HEK293T (cell line): Measurements from ENCODE around the gene PCP4L1.
"Not testable (repeated sequence)": the region's sequence is repeated elsewhere in the genome, so short reads cannot be mapped to it uniquely, and the experiment has no call there.

ENCODE experiments used
- ARNT ChIP-seq: fragments of 450-650 bp; IDR thresholded peaks from 2 replicates; pipeline ENCODE4 v1.6.1; 2017; ENCODE audit warnings: mild to moderate bottlenecking
- ELF4 ChIP-seq: fragments of 450-650 bp; IDR thresholded peaks from 2 replicates; pipeline ENCODE4 v1.6.1; 2017; ENCODE audit warnings: antibody characterized with exemption
- FOXA1 ChIP-seq: fragments of 450-650 bp; IDR thresholded peaks from 2 replicates; pipeline ENCODE4 v1.6.1; 2016; ENCODE audit warnings: mild to moderate bottlenecking
- FOXK2 ChIP-seq: fragments of 450-650 bp; IDR thresholded peaks from 2 replicates; pipeline ENCODE4 v1.6.1; 2016; ENCODE audit warnings: mild to moderate bottlenecking
- FOXM1 ChIP-seq: fragments of 450-650 bp; IDR thresholded peaks from 2 replicates; pipeline ENCODE4 v1.6.1; 2017; ENCODE audit warnings: mild to moderate bottlenecking, borderline replicate concordance
- HDGF ChIP-seq: fragments of 450-650 bp; IDR thresholded peaks from 2 replicates; pipeline ENCODE4 v1.6.1; 2017; ENCODE audit warnings: antibody characterized with exemption, borderline replicate concordance
- L3MBTL2 ChIP-seq: fragments of 450-650 bp; conservative IDR thresholded peaks from 2 replicates; pipeline ENCODE4 v1.6.1; 2016; ENCODE audit warnings: mild to moderate bottlenecking
- LEF1 ChIP-seq: fragments of 450-650 bp; IDR thresholded peaks from 2 replicates; pipeline ENCODE4 v1.6.1; 2017; ENCODE audit warnings: mild to moderate bottlenecking, borderline replicate concordance
- SP1 ChIP-seq: fragments of 450-650 bp; IDR thresholded peaks from 2 replicates; pipeline ENCODE4 v1.6.1; 2017
- SUZ12 ChIP-seq: fragments of 450-650 bp; IDR thresholded peaks from 2 replicates; pipeline ENCODE4 v1.6.1; 2016; ENCODE audit warnings: mild to moderate bottlenecking
- TARDBP ChIP-seq: fragments of 450-650 bp; IDR thresholded peaks from 2 replicates; pipeline ENCODE4 v1.6.1; 2016
- ZNF384 ChIP-seq: fragments of 450-650 bp; IDR thresholded peaks from 2 replicates; pipeline ENCODE4 v1.6.1; 2016

DNA sequence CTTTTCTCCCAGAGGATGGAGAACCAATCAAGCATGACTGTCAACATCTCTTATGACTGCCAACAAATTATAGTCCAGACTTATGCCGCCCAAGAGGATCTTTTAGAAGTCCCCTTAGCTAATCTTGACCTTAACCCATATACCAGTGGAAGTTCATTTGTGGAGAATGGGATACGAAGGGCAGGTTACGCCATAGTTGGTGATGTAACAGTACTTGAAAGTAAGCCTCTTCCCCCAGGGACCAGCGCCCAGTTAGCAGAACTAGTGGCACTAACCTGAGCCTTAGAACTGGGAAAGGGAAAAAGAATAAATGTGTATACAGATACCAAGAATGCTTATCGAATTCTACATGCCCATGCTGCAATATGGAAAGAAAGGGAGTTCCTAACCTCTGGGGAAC is 3.2 kb upstream of the PCP4L1 start:
- TF ChIP-seq TARDBP, LEF1, ZNF384, SUZ12, SP1, FOXK2, FOXA1, L3MBTL2, ARNT, HDGF, ELF4, FOXM1: not testable (repeated sequence)
